HepG2 (cell line): ENCODE measurements around the gene CDHR4. TPM values are rescaled to one million over a fixed set of nuclear protein-coding genes. Genes with fewer than 3 reads are reported as not detected.

ENCODE experiments used
- ATAC-seq: fragments of 200-7000 bp; cut with Tn5 transposase; 3 replicates; pipeline ENCODE4 v1.9.1; 2020; ENCODE audit warnings: mild to moderate bottlenecking, moderate library complexity
- Bru-seq: library from RNA; stranded (reverse); fragments of 400-500 nt; gene quantifications from one replicate; lab custom pipeline; 2021; lab: Mats Ljungman, UMichigan
- BruChase-seq, 2 experiments: library from RNA; stranded (reverse); fragments of 400-500 nt; gene quantifications; one replicate each; lab custom pipeline; 2021; lab: Mats Ljungman, UMichigan
- BruUV-seq: library from RNA; stranded (reverse); fragments of 400-500 nt; replicated peaks from 2 replicates; lab custom pipeline; 2021; lab: Mats Ljungman, UMichigan
- CTCF ChIA-PET: fragments of 300-600 bp; formaldehyde crosslinking; extraction: SDS; loops from one replicate; lab custom pipeline; 2021; ENCODE audit warnings: low total read pairs, inconsistent platforms, low intra/inter-chr PET ratio; lab: Yijun Ruan, JAX
- POLR2A ChIA-PET: fragments of 350-600 bp; sonication (Branson Sonifier 250); formaldehyde crosslinking; loops from one replicate; lab custom pipeline; 2020; ENCODE audit warnings: antibody characterized with exemption, inconsistent platforms; lab: Yijun Ruan, JAX
- DNase-seq: peaks from one replicate; pipeline ENCODE4 v3.0.0-alpha.2; 2015; ENCODE audit warnings: low spot score
- FAIRE-seq: peaks from 3 replicates; lab custom pipeline; 2011; peaks lifted over from hg19 to GRCh38; lab: Jason Lieb, UNC
- H2AFZ ChIP-seq: one replicate; pipeline ENCODE4 v1.6.1; 2011; ENCODE audit warnings: low read length, inconsistent platforms
- H3K27ac ChIP-seq: fragments of 300-600 bp; 3 replicates; pipeline ENCODE4 v1.8.0; 2011; ENCODE audit warnings: mixed run types, mild to moderate bottlenecking, mixed read lengths, low read length, inconsistent platforms; ENCODE audit not compliant: insufficient read depth; ENCODE audit errors: extremely low read length
- H3K27me3 ChIP-seq, 2 experiments: fragments of 200-600 bp in 1 of 2; 2 replicates in 1 of 2; 3 replicates in 1 of 2; pipeline versions ENCODE4 v1.6.0 to v1.8.0; 2011; ENCODE audit warnings: low read length in 2 of 2, mild to moderate bottlenecking in 2 of 2, moderate library complexity in 2 of 2, inconsistent platforms in 1 of 2; ENCODE audit not compliant: insufficient read depth in 2 of 2, control insufficient read depth in 1 of 2
- H3K36me3 ChIP-seq, 2 experiments: fragments of 200-600 bp in 1 of 2; replicated peaks in 1 of 2; 2 replicates in 1 of 2; 3 replicates in 1 of 2; pipeline versions ENCODE4 v1.5.1 to v1.8.0; 2011; ENCODE audit warnings: low read length in 2 of 2, inconsistent platforms in 1 of 2; ENCODE audit not compliant: insufficient read depth in 2 of 2, control insufficient read depth in 1 of 2
- H3K4me1 ChIP-seq: 2 replicates; pipeline ENCODE4 v1.5.1; 2012; ENCODE audit warnings: low read length, inconsistent platforms; ENCODE audit not compliant: insufficient read depth
- H3K4me2 ChIP-seq: 2 replicates; pipeline ENCODE4 v1.6.0; 2011; ENCODE audit warnings: low read depth, low read length, inconsistent platforms
- H3K4me3 ChIP-seq, 3 experiments: fragments of 200-600 bp in 1 of 3; sonication (generic), shearing (Covaris generic) in 1 of 3; replicated peaks in 1 of 3; 2 replicates each; pipeline ENCODE4 v1.5.1; 2011 to 2016; ENCODE audit warnings: low read length in 3 of 3, inconsistent platforms in 2 of 3, low read depth in 2 of 3, mild to moderate bottlenecking in 2 of 3, control low read depth in 1 of 3, mixed read lengths in 1 of 3; ENCODE audit not compliant: insufficient read depth in 1 of 3
- H3K79me2 ChIP-seq: one replicate; pipeline ENCODE4 v1.6.1; 2011; ENCODE audit warnings: low read length, inconsistent platforms; ENCODE audit not compliant: insufficient read depth
- H3K9ac ChIP-seq: 2 replicates; pipeline ENCODE4 v1.6.0; 2011; ENCODE audit warnings: mild to moderate bottlenecking, low read depth, low read length, inconsistent platforms; ENCODE audit not compliant: insufficient read depth
- H3K9me3 ChIP-seq: 2 replicates; pipeline ENCODE4 v1.5.1; 2012; ENCODE audit warnings: mild to moderate bottlenecking, low read length
- H4K20me1 ChIP-seq: 2 replicates; pipeline ENCODE4 v1.6.0; 2011; ENCODE audit warnings: inconsistent platforms, mild to moderate bottlenecking, low read length, moderate library complexity; ENCODE audit not compliant: insufficient read depth
- CHD2 ChIP-seq: IDR thresholded peaks from 2 replicates; pipeline ENCODE4 v1.6.1; 2011; ENCODE audit warnings: low read depth, low read length, improper control_type of control experiment
- DNMT1 ChIP-seq: sonication (generic); formaldehyde crosslinking; IDR thresholded peaks from 2 replicates; pipeline ENCODE4 v1.5.1; 2020; ENCODE audit warnings: mild to moderate bottlenecking, missing genetic modification reagents
- FOSL2 ChIP-seq: sonication (generic); formaldehyde crosslinking; IDR thresholded peaks from 2 replicates; pipeline ENCODE4 v1.4.0; 2020; ENCODE audit warnings: missing genetic modification reagents
- RFX5 ChIP-seq: IDR thresholded peaks from 2 replicates; pipeline ENCODE4 v1.6.1; 2011; ENCODE audit warnings: low read depth, low read length, improper control_type of control experiment
- ZNF770 ChIP-seq: sonication (generic); formaldehyde crosslinking; IDR thresholded peaks from 2 replicates; pipeline ENCODE4 v1.5.0; 2020; ENCODE audit warnings: mild to moderate bottlenecking, missing genetic modification reagents
- WGBS: methylation state at CpG from one replicate; pipeline ENCODE4 v1.1.6; 2017; ENCODE audit warnings: low lambda C conversion rate; 5-methylcytosine and 5-hydroxymethylcytosine counted together
- in situ Hi-C: cut with HindIII; loops from 2 replicates; pipeline ENCODE4 v1.10.0; 2017; ENCODE audit warnings: low pct_unique_long_range_greater_than_20kb; ENCODE audit not compliant: extremely low pct_ligation_motif_present
- intact Hi-C: fragments of 100-400 bp; cut with micrococcal nuclease; formaldehyde crosslinking; loops from one replicate; pipeline ENCODE4 v1.10.0; 2022; ENCODE audit not compliant: unreplicated experiment
- long read RNA-seq, 2 experiments: library from RNA in 1 of 2; library from polyadenylated mRNA in 1 of 2; stranded (forward) in 1 of 2; unstranded in 1 of 2; transcript quantifications; one replicate each; pipeline ENCODE4 v2.0.0, GENCODE V29; 2019 to 2022
- polyA minus RNA-seq, 3 experiments: library from RNA; depleted of rRNA, polyadenylated mRNA; stranded (reverse); fragments of >200 nt; gene quantifications; 2 replicates each; pipeline ENCODE4 v1.2.3, GENCODE V29; 2011; ENCODE audit warnings: low replicate concordance in 1 of 3
- polyA plus RNA-seq, 8 experiments: library from polyadenylated mRNA; depleted of rRNA in 3 of 8; stranded (reverse) in 7 of 8; unstranded in 1 of 8; fragments of >200 nt; fragmentation: Illumina TruSeq in 4 of 8; extraction: Trizol in 4 of 8; gene quantifications; 2 replicates each; pipeline versions ENCODE4 v1.2.1 to v1.2.3, GENCODE V29; 2011 to 2016; ENCODE audit warnings: low read depth in 4 of 8, missing spikeins in 1 of 8, mixed read lengths in 1 of 8; ENCODE audit not compliant: insufficient read depth in 1 of 8
- total RNA-seq, 5 experiments: library from RNA; depleted of rRNA; stranded (reverse); fragments of >200 nt; fragmentation: Illumina TruSeq; extraction: Trizol; gene quantifications; 2 replicates each; pipeline ENCODE4 v1.2.3, GENCODE V29; 2016; ENCODE audit warnings: low read depth in 1 of 5

The CDHR4 gene
- total RNA-seq (2016; rRNA removed; fragmentation: Illumina TruSeq; extraction: Trizol) (not detected in 2 replicates), polyA plus RNA-seq (2011; rRNA removed) (0.21 and 0.26 TPM in 2 replicates), polyA minus RNA-seq (2011; rRNA and poly(A)+ RNA removed; ENCODE audit: low replicate concordance) (0.40 TPM in 1 of 2 replicates, not detected in the other), Bru-seq, nascent RNA (percentile 23 among the genes with signal in this experiment), BruChase-seq, experiment 1, labeled RNA remaining after a 6-hour chase (percentile 13 among the genes with signal in this experiment), BruChase-seq, experiment 2, labeled RNA remaining after a 2-hour chase (percentile 21 among the genes with signal in this experiment)
- not detected in 2 replicates for total RNA-seq (2016; cell fraction: cytosol; rRNA removed; fragmentation: Illumina TruSeq; extraction: Trizol; ENCODE audit: low read depth)
- total RNA-seq (2016; cell fraction: insoluble cytoplasmic fraction; rRNA removed; fragmentation: Illumina TruSeq; extraction: Trizol), result not detected in 2 replicates
- total RNA-seq (2016; cell fraction: membrane; rRNA removed; fragmentation: Illumina TruSeq; extraction: Trizol), result not detected in 2 replicates
- total RNA-seq (2016; cell fraction: nucleus; rRNA removed; fragmentation: Illumina TruSeq; extraction: Trizol), result not detected in 2 replicates
- 0.08 TPM in 1 of 2 replicates, not detected in the other for polyA plus RNA-seq (2011; cell fraction: cytosol; rRNA removed)
- 0.98 and 1.7 TPM in 2 replicates for polyA plus RNA-seq (2011; cell fraction: nucleus; rRNA removed)
- polyA plus RNA-seq (2012), result not detected in 2 replicates
- polyA plus RNA-seq (2016; cell fraction: cytosol; fragmentation: Illumina TruSeq; extraction: Trizol; ENCODE audit: low read depth), result not detected in 2 replicates
- polyA plus RNA-seq (2016; cell fraction: insoluble cytoplasmic fraction; fragmentation: Illumina TruSeq; extraction: Trizol; ENCODE audit: low read depth), result not detected in 2 replicates
- polyA plus RNA-seq (2016; cell fraction: membrane; fragmentation: Illumina TruSeq; extraction: Trizol; ENCODE audit: low read depth), result not detected in 2 replicates
- polyA plus RNA-seq (2016; cell fraction: nucleus; fragmentation: Illumina TruSeq; extraction: Trizol; ENCODE audit: insufficient read depth, low read depth), result 0.17 TPM in 1 of 2 replicates, not detected in the other
- polyA minus RNA-seq (2011; cell fraction: cytosol; rRNA and poly(A)+ RNA removed), result not detected in 2 replicates
- polyA minus RNA-seq (2011; cell fraction: nucleus; rRNA and poly(A)+ RNA removed), result 0.26 TPM in 1 of 2 replicates, not detected in the other
- long read RNA-seq, experiment 1, result 0 reads
- long read RNA-seq, experiment 2, result 0 reads

GRCh38 chr3:49799761-49800160 is at the start of gene CDHR4:
TSS of gene CDHR4 (minus strand) at chr3:49799873. CDS start at chr3:49799812, 61 bp downstream.
- in situ Hi-C loops, result loop anchor here (10.0 kb wide), 1 partner anchor 105 kb away; the partner anchor contains the start of gene MST1R
- Histone ChIP-seq H3K9ac (0 out of 2 replicates have a peak within 1 kb of the TSS, but pooled peaks have one; percentile 25), H3K4me2 (peak within 1 kb of the TSS; percentile 41), H3K4me3 (no peak within 1 kb of the TSS), H3K4me1 (peaks cover 61% of the 10 kb centered on the region), H3K27me3 (peaks cover 1 to 12% of the 10 kb centered on the region in 2 experiments; a peak in 4 of 5 replicates), H4K20me1 (no peaks in the 10 kb centered on the region), H3K9me3 (no peaks in the 10 kb centered on the region), H3K79me2 (no peaks in the 10 kb centered on the region), H3K36me3 (no peaks in the 10 kb centered on the region), H3K27ac (no peak within 1 kb of the TSS), H2AFZ (no peak within 1 kb of the TSS)
- intact Hi-C loops, result no loop called here
- POLR2A ChIA-PET, result interaction anchor here (2.6 kb wide), 1 partner anchor 14 kb away, joined by 11 read pairs; the partner anchor contains the start of gene IP6K1
- DNase-seq (peak; percentile 44), ATAC-seq (no peak), FAIRE-seq (no peak)
- TF ChIP-seq CHD2 (no peak), RFX5 (0 out of 2 replicates have a peak, but pooled peaks have one; percentile 17), ZNF770 (CRISPR knock-in tag) (no peak), DNMT1 (CRISPR knock-in tag) (no peak), FOSL2 (CRISPR knock-in tag) (peak; percentile 70)
- CTCF ChIA-PET, result no interaction called here
- no TSS peak for BruUV-seq
- WGBS, result 0% methylated on average over 2 of the region's 4 CpGs
